GM21529 (cell line): Measurements from ENCODE around the gene TADA2B.

Source experiments
- ATAC-seq: cut with Tn5 transposase; IDR thresholded peaks from one replicate; pipeline ENCODE4 v1.9.1; 2021; ENCODE audit not compliant: unreplicated experiment

Gene TADA2B

DNA sequence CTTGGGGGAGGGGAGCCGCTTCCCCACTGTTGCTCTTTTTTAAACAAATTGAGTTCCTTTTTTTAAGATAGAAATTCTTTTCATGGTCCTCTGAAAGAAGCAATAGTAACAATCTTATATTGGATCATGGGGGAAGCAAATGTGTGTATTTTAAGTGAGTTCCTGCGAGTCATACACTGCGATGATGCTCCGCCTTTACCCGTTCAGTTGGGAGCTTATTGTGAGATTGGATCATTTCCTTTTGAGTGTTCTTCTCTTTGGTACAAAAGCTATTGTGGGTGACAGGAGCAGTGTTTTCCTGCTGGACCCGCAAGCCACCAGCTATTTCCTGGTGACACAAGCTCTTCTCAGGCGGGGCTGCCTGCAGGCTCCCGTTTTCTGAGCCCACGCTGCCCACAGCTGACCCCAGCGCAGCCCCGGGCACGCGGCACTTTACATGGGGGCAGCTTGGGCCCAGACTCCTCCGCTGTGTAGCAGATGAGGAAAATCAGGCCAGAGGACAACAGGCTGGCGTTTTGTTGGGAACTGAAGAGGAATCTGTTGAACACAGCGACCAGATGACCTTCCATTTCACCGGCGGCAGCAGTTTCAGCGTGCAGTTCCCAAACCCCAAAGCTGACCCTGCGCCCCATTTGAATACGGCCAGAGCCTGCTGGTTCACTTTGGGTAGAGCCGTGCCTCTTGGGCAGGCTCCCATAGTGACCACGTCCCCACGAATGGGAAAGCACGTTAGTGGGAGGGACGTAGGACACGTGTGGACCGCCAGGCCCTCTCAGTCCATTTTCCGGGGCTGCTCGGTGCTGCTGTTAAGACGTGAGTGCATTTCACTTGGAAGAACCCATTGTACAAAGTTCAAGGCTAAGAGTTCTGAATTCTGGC lies 12.2 kb downstream of the TADA2B start:
- ATAC-seq: no peak

DNA sequence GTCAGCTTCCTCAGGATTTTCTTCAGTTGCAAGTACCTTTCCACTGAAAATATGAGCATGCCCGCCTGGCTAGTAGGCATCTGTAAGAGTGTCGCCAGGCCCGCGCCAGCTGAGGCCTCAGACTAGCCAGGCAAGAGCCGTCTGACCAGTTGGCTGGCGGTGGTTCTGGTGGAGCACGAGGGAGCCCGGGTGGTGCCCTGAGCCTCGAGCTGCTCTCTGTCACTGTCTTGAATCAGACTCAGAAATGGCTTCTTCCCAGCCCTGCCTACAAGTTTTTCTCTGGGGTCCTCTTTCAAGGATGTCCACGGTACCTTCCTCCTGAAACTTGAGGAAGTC lies 12.8 kb downstream of the TADA2B start:
- ATAC-seq: no peak

DNA sequence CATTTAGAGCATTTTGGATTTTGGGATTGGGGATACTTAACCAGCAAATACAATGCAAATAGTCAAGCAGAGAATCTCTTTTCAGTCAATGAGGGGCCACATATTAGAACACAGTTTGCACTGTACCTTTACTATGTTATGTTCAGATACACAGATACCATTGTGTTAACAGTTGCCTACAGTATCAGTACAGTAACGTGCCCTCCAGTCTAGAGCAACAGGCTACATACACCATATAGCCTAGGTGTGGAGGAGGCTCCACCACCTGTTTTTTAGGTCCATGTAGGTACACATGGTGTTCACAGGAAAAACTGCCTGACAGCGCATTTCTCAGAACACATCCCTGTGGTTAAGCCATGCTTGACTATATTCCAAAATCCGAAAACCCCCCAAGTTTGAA lies 15.6 kb downstream of the TADA2B start:
- ATAC-seq: peak; percentile 15

DNA sequence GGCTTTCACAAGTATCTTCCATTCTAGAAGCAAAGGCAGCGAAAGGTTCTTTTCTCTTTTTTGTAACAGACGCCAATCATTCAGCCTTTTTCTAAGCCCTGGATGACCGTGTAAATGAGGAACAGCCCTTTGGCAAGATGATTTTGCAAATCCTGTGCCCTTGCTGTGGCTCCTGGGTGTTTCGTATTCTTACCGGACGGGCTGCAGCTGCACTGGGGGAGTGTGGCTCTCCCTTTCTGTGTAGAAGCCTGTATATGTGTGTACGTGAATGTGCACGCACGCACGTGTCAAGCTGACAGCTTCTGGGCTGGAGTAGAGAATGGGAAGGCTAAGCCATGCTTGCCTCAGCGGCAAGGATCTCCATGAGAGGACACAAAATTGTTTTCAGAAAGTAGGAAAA lies 16.5 kb downstream of the TADA2B start:
- no peak for ATAC-seq

DNA sequence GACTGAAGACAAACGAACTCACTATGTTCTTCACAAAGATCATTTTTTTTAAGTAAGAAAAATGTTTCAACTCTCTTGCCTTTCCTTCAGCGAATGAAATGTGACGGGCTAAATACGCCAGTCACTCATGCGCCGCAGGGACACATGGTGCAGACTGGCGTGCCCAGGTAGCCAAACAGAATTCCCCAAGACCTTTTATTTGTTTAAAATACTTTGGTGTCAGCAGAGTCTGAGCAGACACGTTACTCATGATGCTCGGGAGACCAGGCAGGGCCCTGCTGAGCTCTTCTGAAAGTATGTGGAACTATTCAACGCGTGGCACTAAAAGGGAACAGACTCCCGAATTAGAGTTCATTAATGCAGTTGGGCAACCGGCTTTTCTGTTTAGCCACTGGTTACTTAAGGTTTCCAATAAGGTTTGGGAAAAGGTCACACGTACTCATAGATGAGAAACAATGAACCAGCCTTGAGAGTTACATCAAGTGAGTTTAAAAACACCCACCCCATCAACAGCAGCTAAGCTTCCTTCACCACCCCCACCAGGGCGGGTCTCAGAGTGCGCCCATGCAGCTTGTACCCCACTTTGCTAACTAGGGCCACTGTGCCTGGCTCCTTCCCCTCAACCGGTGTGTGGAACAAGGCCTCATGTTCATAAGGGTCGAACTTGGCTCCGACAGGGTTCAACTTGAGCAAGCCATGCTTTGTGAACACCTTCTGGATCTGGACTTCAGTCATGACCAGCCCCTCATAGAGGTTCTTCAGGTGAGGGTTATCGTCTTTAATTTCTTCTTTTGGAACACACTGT lies 17.4 kb downstream of the TADA2B start:
- no peak for ATAC-seq

DNA sequence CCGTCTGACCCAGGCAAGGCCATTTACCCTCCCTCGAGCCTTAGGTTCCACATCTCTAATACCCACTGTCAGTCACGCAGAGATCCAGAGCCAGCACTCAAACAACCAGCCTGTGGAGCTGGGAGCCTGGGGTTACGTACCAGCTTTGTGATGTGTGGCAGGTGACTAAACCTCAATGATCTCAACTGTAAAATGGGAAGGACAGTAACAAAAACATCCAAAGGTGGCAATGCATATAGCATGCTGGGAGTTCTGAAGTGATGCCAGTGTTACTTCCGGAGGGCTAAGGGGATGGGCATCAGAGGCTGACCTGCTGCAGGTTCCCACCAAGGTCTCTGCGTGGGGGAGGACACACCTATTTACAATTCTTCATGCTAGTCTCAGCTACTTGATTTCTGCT lies 18.6 kb downstream of the TADA2B start:
- ATAC-seq: no peak

DNA sequence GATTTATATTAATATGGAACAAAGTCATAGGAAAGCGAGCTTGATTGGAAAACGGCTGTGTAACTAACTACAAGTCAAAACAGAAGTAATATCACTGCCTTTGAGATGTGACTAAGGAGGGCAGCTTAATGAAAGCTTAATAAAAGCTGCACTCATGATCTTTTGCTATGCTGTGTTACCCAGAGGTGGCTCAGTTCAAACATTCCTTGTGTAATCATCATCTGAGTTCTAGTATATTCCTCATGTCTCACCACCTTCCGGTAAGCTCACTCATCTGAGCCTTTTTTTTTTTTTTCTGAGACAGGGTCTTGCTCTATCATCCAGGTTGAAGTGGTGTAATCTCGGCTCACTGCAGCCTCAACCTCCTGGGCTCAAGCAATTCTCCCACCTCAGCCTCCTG lies 19.6 kb downstream of the TADA2B start:
- no peak for ATAC-seq

DNA sequence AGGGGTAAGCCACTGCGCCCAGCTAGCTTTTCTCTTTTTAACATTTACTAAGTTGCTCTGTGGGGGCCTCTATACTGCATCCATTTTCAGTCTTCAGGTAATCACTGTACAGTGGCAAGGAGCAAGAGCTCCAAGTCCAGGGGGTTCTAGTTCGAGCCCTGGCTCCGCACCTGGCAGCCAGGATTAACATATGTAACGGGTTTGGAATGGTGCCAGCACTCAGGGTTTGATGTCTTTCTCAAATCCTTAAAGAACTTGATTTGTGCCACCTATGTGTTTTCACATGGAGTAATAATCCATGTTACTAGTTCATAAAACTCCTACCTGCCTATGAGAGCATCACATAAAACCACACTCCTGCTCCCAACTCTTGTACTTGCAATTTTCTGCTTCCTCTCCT lies 20.2 kb downstream of the TADA2B start:
- ATAC-seq: no peak

DNA sequence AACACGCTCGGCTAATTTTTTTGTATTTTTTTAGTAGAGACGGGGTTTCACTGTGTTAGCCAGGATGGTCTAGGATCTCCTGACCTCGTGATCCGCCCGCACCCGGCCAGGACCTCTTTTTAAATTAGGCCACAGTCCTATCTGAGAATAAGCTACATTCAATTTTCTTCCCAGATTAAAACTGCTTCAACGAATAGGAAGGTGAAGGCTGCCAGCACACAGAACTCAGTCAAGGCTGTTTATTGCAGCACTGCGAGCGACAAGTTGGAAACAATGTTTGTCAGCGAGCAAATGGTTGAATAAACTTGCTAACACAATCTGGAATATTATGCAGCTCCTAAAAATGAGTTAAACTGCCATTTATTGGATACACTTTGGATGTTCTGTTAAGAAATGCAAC lies 22.8 kb downstream of the TADA2B start:
- no peak for ATAC-seq

DNA sequence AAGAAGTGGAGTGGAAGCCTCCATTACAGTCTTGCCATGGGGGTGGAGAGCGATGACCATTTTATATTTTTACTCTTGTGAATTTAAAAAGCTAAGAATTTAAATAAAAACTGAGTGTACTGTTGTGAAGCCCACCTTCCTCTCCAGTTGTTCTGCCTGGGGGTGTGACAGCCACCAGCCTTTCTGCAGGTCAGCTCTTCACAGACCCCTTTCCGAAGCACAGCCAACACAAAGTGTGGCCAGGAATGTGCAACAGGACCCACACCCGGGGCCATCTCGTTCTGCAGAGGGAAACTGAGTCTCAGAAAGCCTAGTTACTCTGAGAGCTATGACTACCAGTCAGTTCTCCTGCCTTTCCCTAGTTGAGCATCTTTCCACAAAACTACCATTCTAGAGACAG lies 23.3 kb downstream of the TADA2B start:
- no peak for ATAC-seq

DNA sequence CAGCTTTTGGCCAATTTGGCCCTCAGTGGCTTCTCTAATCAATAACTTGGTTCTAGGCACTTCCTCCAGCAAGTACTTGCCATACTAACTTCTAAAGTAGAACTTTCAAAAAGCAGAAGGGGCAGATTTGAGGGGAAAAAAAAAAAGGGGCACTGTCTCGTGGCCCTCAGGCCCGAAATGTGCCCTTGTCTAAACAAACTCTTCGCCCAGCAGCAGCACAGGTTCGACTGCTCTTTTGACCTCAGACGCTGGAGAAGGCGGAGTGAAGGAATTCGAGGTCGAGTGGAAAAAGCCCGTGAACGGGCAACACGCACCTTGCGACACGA lies 23.9 kb downstream of the TADA2B start:
- ATAC-seq: no peak

DNA sequence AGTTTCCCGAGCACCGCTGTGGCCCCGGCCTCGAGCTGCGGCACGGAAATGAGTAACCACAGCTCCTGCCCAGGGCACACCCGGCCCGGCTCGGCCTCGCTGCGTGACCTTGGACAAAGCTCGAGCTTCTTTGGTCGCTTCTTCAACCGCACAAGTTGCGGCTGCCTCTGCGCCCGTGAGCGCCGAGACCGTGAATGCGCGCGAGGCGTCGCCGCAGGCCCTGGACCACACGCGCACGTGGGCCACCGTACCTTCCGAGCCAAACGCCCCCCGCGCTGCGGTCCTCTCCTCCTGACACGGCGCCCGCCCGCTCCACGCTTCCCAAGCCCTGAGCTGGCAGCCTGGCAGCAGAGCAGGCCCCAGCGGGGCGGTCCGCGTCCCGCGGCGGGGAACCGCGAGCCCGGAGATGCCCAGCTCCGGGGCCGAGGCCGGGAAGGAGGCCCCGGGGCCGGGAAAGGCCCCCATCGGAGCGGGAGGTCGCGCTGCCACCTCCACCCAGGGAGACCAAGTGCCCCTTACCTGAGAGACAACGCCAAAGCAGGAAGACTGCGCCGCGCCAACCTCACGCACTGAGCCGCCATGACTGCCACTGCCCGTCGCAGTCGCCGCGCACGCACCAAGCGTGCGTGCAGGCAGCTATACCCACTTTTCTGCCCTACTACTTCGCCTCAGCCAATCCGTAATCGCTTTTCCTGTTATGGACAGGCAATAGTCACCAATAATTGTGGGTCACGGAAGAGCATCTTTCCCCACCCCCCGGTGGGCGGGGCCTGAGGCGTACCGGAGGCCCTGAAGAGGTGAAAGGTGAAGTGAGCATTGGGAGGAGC lies 24.5 kb downstream of the TADA2B start, which contains the start of gene GRPEL1:
GRPEL1 (minus strand) TSS at position 613 of the 827 bp plus-strand sequence; CDS start at position 581, 32 bp downstream.
- peak; percentile 90 for ATAC-seq

DNA sequence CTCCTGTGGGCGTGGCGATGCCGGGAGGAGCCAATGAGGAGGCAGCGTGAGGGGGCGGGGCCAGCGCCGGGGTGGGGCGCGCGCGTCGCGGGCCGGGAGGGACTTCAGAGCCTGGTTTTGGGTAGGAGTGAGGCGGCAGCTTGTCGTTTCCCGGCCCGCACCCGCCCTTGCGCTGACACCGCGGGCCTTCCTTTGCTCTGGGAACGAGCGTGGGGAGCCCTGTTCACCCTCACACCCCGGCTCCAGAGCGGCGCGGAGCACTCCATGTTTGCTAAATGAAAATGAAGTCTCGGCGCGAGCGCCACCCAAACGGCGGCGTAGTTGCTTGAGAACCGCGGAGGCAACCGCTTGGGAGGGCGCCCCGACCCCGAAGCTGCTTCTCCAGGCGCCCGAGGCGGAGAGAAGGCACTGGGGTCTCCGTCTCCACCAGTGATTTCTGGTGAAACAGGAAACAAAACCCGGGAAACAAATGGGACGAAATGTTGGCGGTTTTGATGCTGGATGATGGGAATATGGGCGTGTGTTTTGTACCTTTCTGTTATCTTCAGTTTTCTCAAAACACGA lies 25.2 kb downstream of the TADA2B start:
- ATAC-seq: peak; percentile 18

DNA sequence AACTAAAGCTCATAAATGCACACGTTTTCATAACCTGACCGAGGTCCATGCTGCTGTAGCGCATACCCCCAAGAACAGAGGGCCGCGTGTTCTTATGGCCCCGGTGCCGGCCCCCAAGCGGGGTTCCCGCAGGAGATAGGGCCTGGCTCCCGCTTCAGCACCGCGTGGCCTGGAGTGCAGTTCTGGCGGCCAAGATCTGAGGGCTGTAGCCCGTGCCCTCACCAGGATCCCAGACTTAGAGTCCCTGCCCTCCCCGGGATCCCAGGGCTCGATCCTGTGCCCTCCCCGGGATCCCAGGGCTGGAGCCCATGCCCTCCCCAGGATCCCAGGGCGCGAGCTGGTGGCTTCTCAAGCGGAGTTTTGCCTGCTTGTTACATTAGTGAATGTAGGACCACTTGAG lies 25.7 kb downstream of the TADA2B start:
- ATAC-seq: no peak

DNA sequence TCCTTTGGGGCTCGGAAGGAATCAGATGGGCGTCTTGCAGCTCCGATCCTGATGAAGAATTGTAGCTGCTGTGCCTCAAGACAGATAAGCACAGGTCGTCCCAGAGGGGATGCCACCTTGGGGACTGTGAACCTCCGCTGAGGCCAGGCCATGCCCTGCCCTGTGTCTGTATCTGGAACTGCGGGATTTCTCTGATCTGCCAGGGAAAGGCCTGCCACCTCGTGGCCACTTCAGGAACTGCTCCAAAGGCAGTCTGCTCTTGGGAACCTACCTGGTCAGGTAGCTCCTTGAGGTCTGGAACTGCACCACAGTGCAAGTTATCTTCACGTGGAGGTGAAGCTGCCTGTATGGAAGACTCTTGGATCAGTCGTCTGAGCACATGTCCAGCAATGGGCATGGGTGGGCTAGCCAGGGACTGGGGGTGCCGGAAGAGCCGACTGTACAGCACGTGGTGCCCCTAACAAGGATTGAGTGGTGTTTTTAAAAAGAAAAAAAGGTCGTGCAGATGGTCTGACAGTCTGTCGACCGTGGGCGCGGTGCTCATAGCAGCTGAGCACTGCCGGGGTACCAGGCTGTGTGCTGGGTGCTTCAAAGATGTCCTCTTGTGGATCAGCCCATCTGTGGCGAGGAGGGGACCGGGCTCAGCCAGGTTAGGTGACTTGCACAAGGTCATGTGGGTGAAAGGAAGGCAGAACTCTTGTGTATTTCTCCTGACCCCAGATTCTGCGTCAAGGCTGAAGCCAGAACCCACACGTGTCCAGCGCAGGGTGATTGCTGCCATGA lies 27.7 kb downstream of the TADA2B start:
- peak; percentile 32 for ATAC-seq

DNA sequence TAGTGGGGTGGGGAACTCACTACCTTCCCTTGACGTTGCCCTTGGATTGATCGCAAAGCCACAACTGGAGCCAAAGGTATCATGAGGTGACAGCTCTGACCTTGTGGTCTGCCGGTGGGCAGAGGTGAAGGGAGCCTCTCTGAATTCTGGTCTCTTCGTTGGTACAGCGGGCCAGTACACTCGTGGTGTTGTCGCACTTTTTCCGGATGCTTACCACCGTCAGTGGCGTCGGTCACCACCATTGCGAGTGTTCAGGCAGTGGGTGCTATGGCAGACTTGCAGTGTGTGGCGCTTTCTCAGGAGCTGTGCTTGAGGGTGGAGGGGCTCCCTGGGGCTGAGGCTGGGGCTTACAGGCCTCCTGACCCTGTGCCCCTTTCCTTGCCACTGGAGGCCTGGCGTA lies 29.9 kb downstream of the TADA2B start:
- no peak for ATAC-seq

DNA sequence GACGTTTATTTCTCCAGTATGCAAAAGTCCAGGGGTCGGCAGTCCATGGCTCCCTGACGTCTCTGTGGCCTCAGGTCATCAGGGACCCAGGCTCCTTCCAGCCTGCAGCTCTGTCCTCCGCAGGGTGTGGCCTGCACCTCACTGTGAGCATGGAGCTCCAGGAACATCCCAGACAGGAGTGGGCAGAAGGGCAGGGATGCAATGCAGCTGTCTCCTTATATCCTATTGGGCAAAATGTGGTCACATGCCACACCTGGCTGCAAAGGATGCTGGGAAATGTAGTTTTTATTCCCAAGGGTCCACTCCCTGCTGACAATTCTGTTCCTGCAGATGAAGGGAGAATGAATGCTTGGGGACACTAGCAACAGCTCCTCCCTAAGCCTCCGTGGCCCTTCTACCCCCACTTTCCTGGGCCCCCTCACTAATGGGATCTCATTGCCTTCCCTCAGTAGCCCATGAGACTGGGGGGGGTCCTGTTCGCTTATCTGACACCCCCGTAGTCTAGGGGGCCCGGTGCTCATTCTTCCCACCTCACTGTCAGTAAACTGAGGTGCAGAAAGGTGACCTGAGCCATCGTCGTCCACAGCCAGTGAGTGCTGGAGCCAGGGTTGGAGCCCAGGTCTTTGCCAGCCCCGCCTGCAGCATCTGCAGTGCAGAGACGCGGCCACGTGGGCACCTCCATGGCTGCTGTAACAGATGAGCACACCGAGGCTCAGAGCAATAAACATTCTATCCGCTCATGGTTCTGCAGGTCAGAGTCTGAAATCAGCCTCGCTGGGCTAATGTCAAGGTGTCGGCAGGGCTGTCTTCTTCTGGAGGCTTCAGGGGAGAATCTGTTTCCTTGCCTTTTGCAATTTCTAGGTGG lies 30.6 kb downstream of the TADA2B start:
- no peak for ATAC-seq

DNA sequence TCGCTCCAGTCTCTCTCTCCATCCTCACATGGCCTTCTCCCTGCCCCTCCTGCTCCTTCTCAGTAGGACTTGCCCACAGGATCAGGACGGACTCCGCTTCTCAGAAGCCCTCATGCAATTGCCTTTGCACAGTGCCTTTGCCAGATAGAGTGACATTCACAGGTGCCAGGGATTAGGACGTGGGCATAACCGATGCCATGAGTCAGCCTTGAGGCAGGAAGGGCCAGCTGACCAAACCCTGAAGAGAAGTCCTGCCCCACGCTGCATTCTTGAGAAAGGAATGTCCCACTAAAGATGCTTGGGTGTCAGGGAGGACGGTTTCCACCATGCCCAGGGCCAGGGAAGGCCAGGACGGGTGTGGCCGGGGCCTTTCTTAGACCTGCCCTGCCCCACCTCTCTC lies 31.3 kb downstream of the TADA2B start:
- ATAC-seq: no peak

DNA sequence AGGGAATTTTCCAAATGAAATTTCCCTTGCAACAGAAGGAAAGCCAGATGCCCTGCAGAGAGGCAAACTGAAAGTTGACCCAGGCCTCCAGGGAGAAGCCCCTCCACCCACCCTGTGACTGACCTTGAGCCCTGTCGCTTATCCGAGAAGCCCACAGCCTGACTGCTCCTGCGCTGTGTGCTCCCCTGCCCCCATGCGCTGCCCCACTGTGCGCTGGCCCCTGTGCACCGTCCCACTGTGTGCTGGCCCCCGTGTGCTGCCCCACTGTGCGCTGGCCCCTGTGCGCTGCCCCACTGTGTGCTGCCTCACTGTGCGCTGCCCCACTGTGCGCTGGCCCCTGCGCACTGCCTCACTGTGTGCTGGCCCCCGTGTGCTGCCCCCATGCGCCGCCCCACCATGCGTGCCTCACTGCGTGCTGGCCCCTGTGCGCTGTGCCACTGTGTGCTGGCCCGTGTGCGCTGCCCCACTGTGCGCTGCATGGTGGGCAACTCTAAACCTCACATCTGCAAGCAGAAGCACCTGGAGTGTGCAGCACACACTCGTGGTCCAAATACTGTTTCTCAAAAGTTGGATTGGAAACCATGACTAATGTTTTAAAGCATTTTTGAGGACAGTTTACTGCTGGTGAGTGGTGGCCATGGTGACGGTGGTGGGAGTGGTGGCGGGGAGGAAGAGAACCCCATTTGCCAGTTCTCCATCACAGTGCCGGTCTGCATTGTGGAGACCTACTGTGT lies 33.0 kb downstream of the TADA2B start:
- no peak for ATAC-seq
